GM21528 (cell line): ENCODE measurements around the gene ZKSCAN1.
A peak's percentile ranks its signal among the peaks of the same experiment; 100 is the strongest.

ENCODE experiments used
- ATAC-seq: cut with Tn5 transposase; IDR thresholded peaks from one replicate; pipeline ENCODE4 v1.9.1; 2021; ENCODE audit warnings: mild to moderate bottlenecking, moderate library complexity; ENCODE audit not compliant: unreplicated experiment, low FRiP score

ZKSCAN1 gene

DNA sequence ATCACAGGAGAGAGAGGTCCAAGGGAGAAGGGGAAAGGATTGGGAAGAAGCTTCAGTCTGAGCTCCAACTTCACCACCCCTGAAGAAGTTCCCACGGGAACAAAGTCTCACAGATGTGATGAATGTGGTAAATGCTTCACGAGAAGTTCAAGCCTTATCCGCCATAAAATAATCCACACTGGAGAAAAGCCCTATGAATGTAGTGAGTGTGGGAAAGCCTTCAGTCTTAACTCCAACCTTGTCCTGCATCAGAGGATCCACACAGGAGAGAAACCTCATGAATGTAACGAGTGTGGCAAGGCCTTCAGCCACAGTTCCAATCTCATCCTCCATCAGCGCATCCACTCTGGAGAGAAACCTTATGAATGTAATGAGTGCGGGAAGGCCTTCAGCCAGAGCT, 18.1 kb downstream of the ZKSCAN1 start:
- no peak for ATAC-seq

DNA sequence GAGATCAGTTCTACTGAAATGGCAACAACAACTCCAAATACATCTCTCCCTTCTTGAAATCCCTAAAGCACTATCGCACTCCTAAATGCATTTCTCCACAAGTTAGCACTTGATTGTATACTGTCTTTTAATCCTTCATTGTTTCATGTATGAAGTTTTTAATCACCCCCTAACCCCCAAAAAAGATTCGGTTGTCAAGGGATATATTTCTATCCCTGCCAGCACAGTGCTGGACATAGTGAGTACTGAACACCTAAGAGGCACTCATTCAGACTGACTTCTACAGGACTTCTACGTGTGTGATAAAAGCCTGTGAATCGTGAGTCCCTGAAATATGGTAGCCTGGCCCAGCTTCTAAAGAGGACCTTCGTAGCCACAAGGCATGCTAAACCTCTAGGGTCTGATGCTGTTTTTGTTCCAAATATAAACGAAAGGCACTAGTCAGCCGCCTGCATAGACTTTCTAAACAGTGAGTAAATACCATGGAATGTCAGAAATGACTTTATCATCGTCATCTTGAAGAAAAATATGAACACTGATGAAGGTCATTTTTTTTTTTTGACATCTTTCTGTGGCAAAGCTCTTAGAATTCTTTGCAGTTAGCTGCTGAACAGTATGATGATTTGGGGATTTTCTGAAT, 19.6 kb downstream of the ZKSCAN1 start:
- ATAC-seq = no peak

DNA sequence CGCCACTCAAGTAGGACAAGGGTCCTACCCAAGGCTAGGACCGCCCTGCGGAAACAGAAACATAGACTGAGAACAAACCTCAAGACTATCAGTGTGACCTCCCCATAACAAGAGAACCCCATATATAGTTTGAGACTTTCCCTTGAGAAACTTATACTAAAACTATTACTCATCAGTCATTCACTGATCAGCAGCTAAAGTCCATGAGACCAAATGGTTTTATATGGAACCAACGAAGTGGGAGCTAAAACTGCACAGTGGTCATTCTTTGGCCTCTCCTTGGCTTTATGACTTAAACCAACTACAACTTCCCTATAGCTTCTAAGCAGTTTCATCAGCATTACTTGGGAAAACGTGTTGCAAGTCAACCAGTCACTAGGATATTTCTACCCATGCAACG, 20.5 kb downstream of the ZKSCAN1 start:
- ATAC-seq = no peak

DNA sequence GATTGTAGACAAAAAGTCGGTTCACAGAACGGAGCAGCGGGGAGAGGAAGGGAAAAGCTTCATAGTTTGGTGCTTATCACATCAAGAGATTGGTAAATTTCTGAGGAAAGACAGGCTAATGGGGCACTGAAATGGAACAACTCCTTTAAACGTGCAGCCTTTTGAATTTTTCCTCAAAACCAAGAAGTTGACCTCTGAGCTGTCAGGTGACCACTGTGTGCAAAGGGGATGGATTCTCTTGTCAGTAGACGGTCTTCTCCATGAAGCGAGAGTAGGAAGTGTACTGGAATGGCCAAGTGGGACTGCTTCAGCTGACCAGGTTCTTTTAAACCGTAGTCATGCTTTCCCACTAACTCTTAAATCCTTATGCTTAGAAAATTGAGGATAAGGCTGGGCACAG, 22.9 kb downstream of the ZKSCAN1 start:
- no peak for ATAC-seq

DNA sequence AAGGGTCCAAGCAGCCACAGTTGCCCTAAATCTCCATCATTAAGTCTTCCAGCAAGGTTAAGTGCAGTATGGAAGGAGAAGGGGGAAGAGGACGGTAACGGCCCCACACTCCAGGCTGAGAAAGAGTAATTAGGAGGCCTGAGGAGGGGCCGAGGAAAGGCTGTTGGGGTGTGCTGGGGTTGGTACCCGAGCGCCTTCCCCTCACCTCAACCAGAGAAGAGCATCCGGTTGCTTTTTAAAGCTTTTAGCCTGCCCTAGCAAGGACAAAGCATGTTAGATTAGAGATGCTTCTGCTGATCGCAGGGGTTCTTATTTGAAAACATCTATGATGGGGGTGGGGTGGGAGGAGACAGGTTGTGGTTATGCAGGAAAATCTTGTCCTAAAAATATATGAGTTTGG, 25.2 kb downstream of the ZKSCAN1 start:
- no peak for ATAC-seq

DNA sequence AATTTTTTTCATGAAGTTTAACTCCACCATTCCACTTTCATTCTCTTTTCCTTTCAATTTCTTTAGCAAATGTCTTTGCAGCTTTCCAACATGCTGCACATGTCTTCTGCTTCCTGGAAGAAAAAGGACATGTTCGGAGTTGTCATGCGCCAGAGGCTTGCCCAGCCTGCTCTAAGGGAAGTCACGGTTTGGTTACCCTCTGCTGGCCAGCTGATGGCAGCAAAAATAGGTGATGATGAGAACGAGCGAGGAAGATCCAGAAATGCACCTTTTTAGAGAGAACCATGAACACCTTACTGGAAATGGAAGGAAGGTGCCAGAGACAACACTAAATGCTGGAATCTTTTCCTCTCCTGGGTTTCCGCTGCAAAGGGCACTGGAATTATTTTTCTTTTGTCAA, 29.3 kb downstream of the ZKSCAN1 start:
- no peak for ATAC-seq

DNA sequence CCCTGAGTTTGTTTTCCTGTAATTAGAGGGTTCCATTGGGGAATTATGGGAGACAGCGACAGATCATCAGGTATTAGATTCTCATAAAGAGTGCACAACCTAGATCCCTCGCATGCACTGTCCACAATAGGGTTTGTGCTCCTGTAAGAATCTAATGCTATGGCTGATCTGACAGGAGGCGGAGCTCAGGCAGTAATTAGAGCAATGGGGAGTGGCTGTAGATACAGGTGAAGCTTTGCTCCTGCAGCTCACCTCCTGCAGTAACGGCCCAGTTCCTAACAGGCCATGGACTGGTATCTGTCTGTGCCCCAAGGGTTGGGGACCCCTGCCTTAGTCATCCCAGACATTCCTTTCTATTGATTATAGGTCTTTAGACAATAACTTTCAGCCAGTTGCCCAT, 33.3 kb downstream of the ZKSCAN1 start:
- no peak for ATAC-seq

DNA sequence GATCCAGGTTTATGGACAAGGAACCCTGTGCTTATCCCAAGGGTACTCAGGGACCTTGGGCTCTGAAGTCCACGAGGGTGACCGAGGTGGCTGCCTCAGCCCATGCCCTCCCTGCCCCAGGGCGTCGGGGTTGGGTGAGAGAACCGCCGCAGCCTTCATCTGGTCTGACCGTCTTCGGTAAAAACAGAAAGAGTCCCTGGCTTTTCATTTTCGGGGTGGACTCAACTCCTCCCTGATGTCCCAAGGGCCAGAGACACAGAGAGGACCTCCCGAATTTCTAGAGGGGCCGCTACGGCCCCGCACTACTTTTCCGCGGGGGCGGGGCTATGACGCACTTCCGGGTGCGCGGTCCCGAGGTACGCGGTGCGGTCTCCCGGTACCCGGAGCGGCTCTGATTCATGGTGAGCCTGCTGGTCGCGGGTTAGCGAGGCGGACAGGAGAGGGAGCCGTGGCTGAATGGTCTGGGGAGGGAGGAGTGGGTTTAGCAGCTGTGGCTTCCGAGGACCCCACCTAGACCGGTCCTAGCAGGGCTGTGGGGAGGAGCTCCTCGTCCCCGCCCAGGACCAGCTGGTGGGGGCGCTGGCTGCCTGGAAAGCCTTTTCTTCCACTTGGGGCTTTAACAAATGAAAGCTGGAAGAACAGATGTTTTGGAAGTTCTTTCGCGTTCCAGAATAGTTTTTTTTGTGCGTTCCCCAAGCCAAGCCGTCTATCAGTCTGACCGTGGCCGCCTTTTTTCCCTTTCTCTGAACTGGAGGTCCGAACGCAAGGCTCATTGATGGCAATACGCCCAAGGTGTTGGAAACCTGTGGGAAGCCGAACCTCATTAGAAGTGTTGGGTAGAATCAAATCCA, 34.3 kb downstream of the ZKSCAN1 start, which contains the start of gene ZSCAN21:
Gene ZSCAN21, plus strand, starts transcription at position 334 of the 851 bp plus-strand sequence. CDS start 7,233 bp downstream, outside the sequence.
- ATAC-seq = peak; percentile 89

DNA sequence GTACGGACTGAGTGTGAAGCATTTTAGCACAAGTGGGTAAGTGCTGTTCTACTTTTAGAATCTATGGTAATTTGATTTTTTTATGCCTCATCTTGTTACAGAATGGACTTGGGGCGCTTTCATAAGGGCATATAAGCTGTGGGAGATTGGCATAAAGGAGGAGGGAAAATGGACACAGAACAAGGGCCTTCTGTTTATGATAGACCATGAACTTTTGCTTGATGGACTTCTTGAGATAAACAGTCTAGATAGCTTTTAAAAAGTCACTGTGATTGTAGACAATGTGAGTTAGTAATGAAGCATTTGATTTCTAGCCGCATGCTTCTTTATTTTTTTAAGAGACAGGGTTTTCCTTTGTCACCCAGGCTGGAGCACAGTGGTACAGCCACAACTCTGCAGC, 36.2 kb downstream of the ZKSCAN1 start:
- no peak for ATAC-seq

DNA sequence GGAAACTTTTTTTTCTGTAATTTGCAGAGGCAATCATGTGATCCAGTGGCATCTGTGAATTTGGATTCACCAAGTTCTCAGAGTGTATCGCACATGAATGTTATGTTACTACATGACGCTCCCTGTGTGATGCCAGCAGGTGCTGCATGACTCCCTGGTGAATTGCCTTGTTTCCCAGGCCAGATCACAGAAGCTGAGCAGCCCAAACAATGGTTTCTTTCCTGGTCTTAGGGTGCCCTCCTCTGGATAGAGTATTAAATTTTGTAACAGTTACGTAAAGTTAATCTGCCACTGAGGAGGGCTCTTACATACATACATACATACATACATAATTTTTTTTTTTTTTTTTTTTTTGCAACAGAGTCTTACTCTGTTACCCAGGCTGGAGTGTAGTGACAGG, 37.8 kb downstream of the ZKSCAN1 start:
- no peak for ATAC-seq

DNA sequence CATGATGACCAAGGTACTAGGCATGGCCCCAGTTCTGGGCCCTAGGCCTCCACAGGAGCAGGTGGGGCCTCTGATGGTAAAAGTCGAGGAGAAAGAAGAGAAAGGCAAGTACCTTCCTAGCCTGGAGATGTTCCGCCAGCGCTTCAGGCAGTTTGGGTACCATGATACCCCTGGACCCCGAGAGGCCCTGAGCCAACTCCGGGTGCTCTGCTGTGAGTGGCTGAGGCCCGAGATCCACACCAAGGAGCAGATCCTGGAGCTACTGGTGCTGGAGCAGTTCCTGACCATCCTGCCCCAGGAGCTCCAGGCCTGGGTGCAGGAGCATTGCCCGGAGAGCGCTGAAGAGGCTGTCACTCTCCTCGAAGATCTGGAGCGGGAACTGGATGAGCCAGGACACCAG, 41.6 kb downstream of the ZKSCAN1 start:
- ATAC-seq = no peak

DNA sequence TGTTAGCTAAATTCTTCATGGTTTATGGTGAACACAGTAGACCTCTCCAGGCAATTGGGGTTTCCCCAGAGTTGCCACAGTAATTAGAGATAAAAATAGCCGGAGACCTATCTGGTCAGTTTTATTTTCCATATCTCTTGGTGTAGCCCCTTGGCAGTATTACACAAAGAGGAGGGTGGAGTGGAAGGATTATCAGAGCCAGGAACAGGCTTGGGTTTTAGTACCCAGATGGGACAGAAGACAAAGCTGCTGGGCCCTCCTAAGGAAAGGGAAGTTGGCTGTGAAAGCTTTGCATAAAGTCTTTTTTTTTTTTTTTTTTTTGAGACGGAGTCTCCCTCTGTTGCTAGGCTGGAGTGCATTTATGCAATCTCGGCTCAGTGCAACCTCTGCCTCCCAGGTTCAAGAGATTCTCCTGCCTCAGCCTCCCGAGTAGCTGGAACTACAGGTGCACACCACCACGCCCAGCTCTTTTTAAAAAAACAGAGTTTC, 43.9 kb downstream of the ZKSCAN1 start:
- ATAC-seq = no peak

DNA sequence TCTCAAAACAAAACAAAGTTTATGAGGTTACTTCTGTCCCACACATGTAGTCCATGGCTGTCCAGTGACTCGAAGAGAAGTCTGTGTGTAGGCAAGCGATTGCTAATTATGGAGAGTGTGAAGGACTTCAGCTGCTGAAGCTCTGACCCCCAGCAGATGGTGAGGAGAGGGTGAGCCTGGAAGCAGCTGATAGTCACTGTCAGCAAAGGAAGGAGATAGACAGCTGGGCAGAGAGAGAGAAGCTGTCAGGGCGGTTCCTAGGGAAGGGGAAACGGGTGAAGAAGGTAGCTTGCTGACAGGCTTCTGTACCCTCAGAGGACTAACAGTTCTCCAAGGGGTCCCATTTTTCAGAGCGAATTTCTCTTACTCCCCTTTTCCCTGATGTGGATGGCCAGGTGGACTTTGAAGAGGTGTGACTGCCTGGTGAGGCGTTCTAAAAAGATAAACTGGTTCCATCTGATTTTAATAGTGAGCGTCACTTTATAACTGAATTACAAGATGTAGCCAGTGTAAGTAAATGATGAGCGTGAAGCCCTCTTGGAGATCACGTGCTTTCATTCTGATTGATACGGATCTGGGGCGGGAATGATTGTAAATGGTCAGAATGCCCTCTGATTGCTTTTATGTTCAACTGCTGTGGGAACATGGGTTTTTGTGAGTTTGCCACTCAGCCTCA, 46.3 kb downstream of the ZKSCAN1 start:
- no peak for ATAC-seq

DNA sequence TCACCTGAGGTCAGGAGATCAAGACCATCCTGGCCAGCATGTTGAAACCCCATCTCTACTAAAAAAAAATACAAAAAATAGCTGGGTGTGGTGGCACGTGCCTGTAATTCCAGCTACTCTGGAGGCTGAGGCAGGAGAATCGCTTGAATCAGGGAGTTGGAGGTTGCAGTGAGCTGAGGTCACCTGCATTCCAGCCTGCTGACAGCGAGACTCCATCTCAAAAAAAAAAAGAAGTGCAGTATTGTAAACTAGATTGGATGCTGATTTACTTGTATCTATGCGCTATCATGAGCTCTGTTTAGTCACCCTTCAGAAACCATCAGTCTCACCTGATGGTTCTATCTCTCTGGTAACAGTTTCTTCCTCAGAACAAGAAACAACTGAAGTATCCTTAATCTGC, 48.0 kb downstream of the ZKSCAN1 start:
- ATAC-seq = no peak

DNA sequence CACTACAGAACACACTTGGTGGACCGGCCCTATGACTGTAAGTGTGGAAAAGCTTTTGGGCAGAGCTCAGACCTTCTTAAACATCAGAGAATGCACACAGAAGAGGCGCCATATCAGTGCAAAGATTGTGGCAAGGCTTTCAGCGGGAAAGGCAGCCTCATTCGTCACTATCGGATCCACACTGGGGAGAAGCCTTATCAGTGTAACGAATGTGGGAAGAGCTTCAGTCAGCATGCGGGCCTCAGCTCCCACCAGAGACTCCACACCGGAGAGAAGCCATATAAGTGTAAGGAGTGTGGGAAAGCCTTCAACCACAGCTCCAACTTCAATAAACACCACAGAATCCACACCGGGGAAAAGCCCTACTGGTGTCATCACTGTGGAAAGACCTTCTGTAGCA, 48.8 kb downstream of the ZKSCAN1 start:
- no peak for ATAC-seq

DNA sequence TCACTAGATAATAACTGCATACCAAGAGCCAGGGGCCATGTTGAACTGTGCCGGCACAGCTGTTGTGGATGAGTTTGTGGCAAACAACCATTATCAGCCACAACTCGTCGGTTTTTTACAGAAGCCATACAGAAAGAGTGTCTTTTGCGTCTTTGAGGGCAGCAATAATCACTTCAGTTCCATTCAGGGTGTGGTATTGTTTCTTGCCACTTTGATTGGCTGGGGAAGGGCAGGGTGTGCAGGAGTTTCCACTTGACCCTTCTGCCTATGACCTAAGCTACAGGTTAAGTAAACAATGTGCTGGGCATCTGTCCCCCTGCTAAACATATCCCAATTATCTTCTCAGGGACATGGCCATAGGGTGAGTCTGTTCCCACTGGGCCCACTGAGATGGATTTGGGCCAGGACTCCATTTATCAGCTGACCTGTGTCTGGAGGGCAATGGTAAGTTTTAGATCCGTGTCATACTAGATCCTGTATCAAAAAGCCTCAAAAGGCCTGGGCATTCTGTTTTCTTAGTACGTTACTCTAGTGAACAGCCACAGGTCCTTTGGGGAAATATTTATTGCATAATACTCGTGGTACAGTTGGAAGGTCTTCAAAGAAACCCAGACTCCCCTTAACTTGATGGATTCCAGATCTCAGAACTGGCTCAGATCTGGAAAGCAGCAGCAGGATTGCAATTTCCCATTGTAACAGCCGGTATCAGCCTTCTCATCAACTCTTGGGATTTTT, 50.2 kb downstream of the ZKSCAN1 start:
- ATAC-seq = no peak

DNA sequence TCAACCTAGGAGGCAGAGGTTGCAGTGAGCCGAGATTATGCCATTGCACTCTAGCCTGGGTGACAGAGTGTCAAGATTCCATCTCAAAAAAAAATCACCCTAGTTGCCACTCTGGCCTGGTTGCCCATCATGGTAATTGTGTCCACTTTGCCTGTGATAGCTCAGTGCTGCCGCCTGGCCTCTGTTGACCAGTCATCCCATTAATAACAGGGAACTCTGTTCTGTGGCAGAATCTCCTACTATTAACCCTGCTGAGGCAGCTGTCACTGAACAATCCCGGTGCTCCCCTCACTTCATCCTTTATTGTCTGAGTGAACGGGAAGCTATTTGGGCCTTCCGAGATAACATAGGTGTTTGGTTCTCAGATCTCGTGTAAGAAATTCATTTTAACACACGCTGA, 51.6 kb downstream of the ZKSCAN1 start:
- no peak for ATAC-seq

DNA sequence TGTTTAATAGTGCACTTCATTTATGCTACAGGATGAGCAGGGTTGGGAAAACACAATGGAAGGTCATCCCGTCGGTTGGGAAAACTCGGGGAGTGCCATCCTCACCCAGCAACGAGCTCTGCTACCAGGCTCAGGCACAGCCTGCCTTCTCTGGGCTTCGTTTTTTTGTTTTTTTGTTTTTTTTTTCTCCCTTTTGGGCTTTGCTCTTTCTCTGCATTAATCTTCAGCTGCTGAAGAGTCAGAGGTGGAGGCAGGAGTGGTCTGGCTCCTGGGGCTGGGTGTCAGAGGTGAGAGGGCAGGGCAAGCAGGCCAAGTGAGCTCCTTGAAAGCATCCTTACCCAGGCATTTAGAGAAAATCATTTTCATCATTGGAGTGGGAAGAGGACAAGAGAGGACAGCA, 54.6 kb downstream of the ZKSCAN1 start:
- ATAC-seq = no peak

DNA sequence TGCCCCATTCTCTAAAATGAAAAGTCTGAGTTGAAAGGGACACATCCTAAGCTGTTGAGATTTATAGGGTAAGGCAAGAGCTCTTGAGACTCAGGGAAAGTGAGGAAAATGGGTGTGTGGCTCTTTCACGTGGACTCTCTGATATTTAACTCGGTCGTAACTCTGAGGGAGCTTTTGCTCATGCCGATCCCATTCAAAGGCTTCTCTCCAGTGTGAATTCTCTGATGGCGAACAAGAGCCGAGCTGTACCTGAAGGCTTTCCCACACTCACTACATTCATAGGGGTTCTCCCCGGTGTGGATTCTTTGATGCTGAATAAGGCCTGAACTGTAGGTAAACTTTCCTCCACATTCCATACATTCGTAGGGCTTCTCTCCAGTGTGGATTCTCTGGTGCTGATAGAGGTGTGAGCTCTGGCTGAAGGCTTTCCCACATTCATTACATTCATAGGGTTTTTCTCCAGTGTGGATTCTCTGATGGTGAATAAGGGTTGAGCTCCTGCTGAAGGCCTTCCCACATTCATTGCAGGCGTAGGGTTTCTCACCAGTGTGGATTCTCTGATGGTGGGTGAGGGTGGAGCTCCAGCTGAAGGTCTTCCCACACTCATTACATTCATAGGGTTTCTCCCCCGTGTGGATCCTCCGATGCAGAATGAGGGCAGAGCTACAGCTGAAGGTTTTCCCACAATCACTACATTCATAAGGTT, 55.8 kb downstream of the ZKSCAN1 start:
- no peak for ATAC-seq

DNA sequence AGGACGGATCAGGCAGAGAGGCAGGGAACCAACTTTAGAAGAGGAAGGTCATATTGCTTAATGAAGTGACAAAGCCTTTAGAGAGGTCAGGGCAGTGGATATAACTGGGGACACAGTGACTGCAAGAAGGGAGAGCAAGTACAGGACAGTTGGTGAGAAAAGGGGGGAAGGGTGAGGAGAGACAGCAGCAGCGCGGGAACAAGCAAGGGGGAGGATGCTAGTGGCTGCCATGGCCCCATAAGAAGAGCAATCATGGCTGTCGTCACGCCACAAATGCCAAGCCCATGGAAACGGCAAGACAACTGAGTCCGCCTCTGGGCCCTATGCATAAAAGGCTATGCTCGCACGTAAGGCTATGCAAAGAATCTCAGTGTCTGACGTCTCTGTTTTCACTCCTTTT, 57.1 kb downstream of the ZKSCAN1 start:
- no peak for ATAC-seq
